ENCODE results near the gene TMEM151B.
A peak's percentile ranks its signal among the peaks of the same experiment; 100 is the strongest.

DNA sequence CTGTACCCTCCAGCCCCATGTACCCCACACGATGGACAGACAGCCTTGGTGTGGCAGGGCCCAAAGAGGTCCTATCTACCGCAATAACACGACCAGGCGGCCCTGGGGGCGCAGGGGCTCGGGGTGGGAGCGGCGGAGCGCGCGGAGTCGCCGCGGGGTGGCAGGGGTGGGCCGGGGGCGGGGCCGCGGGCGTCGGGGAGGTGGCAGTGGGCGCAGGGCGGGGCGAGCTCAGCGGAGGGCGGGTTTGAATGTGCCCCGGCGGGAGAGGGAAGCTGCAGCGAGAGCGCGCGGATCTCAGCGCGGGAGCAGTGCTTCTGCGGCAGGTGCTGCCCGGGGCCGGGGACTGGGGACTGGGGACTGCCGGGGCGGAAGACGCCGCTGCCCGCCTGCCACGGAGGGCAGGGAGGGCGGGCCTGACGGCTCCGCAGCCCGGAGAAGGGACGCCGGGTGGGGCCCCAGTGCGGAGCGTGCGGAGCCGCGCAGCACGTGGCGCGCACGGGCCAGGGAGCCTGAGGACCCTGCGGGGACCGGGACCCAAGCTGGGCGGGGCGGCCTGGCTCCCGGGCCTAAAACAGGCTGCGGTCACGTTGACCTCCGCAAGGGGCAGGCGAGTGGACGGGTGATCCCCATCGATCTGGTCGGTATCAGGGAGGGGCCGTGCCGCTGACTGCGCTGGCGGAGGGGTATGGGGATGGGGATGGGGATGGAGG is 46.8 kb upstream of the TMEM151B start, which contains the start of gene SLC29A1:
- TF ChIP-seq AFF4 (CRISPR knock-in tag; IDR thresholded peaks at IDR 0.05) (no peak), ZNF143 (CRISPR knock-in tag; IDR thresholded peaks at IDR 0.05) (no peak), ZNF563 (CRISPR knock-in tag; IDR thresholded peaks at IDR 0.05) (peak; percentile 64; the same call in 1 of the 2 replicates), JUND (CRISPR knock-in tag; IDR thresholded peaks at IDR 0.05) (no peak)
- TF ChIP-seq, protein P1, sequence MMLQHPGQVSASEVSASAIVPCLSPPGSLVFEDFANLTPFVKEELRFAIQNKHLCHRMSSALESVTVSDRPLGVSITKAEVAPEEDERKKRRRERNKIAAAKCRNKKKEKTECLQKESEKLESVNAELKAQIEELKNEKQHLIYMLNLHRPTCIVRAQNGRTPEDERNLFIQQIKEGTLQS (CRISPR knock-in tag; IDR thresholded peaks at IDR 0.05) = peak; percentile 47; the same call in 1 of the 2 replicates
- TF ChIP-seq, protein P2, sequence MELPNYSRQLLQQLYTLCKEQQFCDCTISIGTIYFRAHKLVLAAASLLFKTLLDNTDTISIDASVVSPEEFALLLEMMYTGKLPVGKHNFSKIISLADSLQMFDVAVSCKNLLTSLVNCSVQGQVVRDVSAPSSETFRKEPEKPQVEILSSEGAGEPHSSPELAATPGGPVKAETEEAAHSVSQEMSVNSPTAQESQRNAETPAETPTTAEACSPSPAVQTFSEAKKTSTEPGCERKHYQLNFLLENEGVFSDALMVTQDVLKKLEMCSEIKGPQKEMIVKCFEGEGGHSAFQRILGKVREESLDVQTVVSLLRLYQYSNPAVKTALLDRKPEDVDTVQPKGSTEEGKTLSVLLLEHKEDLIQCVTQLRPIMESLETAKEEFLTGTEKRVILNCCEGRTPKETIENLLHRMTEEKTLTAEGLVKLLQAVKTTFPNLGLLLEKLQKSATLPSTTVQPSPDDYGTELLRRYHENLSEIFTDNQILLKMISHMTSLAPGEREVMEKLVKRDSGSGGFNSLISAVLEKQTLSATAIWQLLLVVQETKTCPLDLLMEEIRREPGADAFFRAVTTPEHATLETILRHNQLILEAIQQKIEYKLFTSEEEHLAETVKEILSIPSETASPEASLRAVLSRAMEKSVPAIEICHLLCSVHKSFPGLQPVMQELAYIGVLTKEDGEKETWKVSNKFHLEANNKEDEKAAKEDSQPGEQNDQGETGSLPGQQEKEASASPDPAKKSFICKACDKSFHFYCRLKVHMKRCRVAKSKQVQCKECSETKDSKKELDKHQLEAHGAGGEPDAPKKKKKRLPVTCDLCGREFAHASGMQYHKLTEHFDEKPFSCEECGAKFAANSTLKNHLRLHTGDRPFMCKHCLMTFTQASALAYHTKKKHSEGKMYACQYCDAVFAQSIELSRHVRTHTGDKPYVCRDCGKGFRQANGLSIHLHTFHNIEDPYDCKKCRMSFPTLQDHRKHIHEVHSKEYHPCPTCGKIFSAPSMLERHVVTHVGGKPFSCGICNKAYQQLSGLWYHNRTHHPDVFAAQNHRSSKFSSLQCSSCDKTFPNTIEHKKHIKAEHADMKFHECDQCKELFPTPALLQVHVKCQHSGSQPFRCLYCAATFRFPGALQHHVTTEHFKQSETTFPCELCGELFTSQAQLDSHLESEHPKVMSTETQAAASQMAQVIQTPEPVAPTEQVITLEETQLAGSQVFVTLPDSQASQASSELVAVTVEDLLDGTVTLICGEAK (IDR thresholded peaks at IDR 0.05) = no peak
- TF ChIP-seq, protein P2 (CRISPR knock-in tag; IDR thresholded peaks at IDR 0.05) = peak; percentile 51; the same call in 1 of the 2 replicates

Data from HepG2 (cell line).